Stimulated activated CD4-positive, alpha-beta T cell treated with anti-CD3 and anti-CD28 coated beads, Interleukin-15, amount 100 ng/mL, for 24 hours (primary cell): ENCODE measurements around the gene TMEM239.
A peak's percentile ranks its signal among the peaks of the same experiment; 100 is the strongest.

Experiments
- DNase-seq: peaks from one replicate; pipeline ENCODE4 v3.0.0-alpha.2; 2020

The TMEM239 gene

DNA sequence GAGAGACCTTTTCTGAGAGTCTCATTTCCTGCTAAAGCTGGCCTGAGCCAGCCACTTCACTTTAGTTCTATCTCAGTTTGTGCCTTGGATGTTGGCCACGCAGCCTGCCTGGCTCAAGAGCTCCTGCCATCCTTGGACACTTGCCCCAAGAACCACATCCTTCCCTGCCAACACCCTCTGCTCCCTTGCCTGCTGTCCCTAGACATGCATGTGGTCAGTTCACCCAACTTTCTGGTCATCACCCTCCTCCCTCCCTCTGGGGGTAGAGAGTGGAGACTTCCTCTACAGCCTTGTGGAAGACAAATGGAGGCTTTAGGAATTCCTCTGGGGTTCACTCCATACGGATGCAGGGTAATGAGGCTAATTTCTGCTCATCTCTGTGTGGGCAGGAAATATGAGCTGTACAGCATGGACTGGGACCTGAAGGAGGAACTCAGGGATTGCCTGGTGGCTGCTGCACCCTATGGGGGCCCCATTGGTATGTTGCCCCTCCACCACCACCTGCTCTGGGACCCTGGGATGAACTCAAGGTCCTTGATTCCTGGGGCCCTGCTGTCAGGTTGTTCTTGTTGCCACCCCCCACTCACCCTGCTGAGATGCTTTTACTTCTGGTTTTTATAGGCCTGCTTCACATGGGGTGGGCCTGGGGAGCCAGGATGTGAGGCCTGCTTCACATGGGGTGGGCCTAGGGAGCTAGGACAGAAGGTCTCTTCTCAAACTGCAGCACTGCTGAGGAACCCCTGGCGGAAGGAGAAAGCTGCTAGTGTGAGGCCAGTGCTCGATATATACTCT lies 43.4 kb downstream of the TMEM239 start:
- no peak for DNase-seq

DNA sequence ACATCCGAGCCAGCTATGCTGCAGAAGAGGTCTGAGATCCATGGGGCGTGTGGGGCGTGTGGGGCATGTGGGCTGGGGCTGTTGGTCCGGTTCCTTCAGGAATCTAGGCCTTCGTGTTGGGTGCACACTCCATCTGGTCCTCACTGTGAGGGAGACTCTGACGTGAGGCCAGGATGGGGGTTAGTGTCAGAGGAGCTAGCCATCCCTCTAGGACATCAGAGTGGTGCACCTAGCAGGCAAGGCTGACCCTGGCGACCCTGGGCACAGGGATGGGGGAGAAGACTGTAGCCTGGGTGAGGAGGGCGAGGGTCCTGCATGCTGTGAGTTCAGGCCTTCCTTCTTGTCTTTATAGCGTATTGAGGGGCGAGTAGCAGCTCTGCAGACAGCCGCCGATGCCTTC lies 48.5 kb downstream of the TMEM239 start:
- DNase-seq: no peak

DNA sequence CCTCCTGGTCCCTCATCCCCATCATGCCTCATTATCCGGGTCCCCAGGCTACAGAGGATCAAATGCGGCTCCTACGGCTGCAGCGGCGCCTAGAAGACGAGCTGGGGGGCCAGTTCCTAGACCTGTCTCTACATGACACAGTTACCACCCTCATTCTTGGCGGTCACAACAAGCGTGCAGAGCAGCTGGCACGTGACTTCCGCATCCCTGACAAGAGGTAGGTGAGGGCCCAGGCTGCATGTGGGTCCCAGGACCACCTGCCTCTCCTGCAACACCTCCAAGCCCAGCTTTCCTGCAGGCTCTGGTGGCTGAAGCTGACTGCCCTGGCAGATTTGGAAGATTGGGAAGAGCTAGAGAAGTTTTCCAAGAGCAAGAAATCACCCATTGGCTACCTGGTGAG lies 48.9 kb downstream of the TMEM239 start:
- no peak for DNase-seq

DNA sequence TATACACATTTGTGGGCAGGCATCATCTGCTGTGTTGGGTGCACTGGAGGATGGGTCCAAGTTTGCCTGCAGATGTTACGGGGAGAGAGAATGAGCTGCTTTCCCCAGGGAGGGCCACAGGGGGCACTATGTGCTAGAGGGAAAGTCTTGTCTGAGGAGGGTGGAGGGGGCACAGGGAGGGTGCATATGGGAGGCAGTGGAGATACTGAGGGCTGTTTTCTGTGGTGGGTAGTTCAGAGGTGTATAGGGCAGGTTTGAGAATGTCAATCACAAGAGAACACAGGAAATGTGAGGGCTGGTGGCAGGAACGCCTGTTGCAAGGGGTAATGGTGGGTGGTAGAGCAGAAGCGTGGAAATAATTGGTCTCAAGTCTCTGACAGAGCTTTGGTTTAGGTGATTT lies 49.5 kb downstream of the TMEM239 start:
- peak; percentile 62 for DNase-seq

DNA sequence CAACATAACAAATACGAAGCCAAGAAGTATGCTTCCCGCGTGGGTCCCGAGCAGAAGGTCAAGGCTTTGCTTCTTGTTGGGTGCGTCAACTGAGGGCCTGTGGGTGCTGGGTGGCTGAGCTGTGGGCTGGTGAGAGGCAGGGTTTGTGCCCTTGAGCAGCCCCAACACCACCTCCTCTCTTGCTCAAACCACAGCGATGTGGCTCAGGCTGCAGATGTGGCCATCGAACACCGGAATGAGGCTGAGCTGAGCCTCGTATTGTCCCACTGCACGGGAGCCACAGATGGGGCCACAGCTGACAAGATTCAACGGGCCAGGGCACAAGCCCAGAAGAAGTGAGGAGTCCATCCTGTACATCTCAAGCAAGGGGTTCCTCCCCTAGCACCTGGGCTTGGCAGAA lies 50.1 kb downstream of the TMEM239 start:
- no peak for DNase-seq

DNA sequence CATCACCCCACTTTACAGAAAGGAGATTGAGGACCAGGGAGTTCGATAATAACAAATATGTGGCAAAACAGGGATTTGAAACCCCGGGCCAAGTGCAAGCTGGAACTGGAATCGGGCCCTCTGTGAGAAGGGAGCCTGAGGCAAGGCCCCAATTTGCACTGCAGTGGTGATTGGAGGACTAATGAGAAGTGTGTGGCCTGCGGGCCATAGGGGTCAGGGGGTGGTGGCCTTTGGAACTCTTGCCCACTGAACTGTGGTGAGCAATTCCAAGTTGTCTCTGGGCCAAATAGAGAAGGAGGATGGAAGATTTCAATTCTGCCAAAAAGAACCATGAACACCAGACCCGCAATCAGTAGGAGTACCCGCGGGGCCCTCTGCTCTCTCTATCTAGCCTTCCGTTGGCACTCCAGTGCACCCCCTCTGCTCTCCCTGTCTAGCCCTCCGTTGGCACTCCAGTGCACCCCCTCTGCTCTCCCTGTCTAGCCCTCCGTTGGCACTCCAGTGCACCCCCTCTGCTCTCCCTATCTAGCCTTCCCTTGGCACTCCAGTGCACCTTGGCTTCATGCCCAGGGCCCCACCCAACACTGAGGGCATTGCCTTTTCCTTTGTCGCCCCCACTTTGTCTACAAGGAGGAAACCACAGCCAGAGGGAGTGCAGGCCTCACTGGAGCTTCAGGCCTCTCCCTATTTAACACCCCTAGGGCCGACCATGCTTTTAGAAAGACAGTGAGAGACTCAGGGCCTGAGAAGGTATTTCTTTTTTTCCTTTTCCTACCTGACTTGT lies 51.1 kb downstream of the TMEM239 start:
- no peak for DNase-seq
